HEK293 (cell line): ENCODE results near the gene GNB3.

Source experiments
- HOXA7 ChIP-seq: sonication (generic); formaldehyde crosslinking; IDR thresholded peaks from 2 replicates; pipeline ENCODE4 v1.8.1; 2022; ENCODE audit warnings: missing genetic modification reagents, borderline replicate concordance
- HOXD13 ChIP-seq: sonication (generic); formaldehyde crosslinking; IDR thresholded peaks from 2 replicates; pipeline ENCODE4 v1.8.0; 2022; ENCODE audit warnings: missing genetic modification reagents, borderline replicate concordance
- KLF1 ChIP-seq: fragments of 450-650 bp; formaldehyde crosslinking; IDR thresholded peaks from 2 replicates; pipeline ENCODE4 v1.5.1; 2016; ENCODE audit warnings: missing biosample characterization, missing genetic modification characterization
- KLF17 ChIP-seq: fragments of 450-650 bp; formaldehyde crosslinking; IDR thresholded peaks from 2 replicates; pipeline ENCODE4 v1.5.1; 2016; ENCODE audit warnings: missing biosample characterization, missing genetic modification characterization
- KLF8 ChIP-seq: fragments of 450-650 bp; formaldehyde crosslinking; IDR thresholded peaks from 2 replicates; pipeline ENCODE4 v1.5.1; 2016; ENCODE audit warnings: missing biosample characterization, missing genetic modification characterization
- MEIS1 ChIP-seq: sonication (generic); formaldehyde crosslinking; IDR thresholded peaks from 2 replicates; pipeline ENCODE4 v1.8.1; 2022; ENCODE audit warnings: missing genetic modification reagents, mild to moderate bottlenecking, borderline replicate concordance
- MZF1 ChIP-seq: fragments of 450-650 bp; formaldehyde crosslinking; IDR thresholded peaks from 2 replicates; pipeline ENCODE4 v1.5.1; 2017; ENCODE audit warnings: missing biosample characterization, missing genetic modification characterization, borderline replicate concordance
- REPIN1 ChIP-seq: fragments of 450-650 bp; formaldehyde crosslinking; IDR thresholded peaks from 2 replicates; pipeline ENCODE4 v1.5.1; 2017; ENCODE audit warnings: missing biosample characterization, missing genetic modification characterization, low read depth
- SALL2 ChIP-seq: fragments of 450-650 bp; formaldehyde crosslinking; IDR thresholded peaks from 2 replicates; pipeline ENCODE4 v1.5.0; 2017; ENCODE audit warnings: missing biosample characterization, mild to moderate bottlenecking, missing genetic modification characterization, borderline replicate concordance
- SP2 ChIP-seq: fragments of 450-650 bp; formaldehyde crosslinking; IDR thresholded peaks from 2 replicates; pipeline ENCODE4 v1.5.1; 2016; ENCODE audit warnings: missing biosample characterization, missing genetic modification characterization
- ZBTB17 ChIP-seq: fragments of 450-650 bp; formaldehyde crosslinking; IDR thresholded peaks from 2 replicates; pipeline ENCODE4 v1.5.1; 2016; ENCODE audit warnings: missing biosample characterization, missing genetic modification characterization
- ZBTB44 ChIP-seq: fragments of 450-650 bp; IDR thresholded peaks from 2 replicates; pipeline ENCODE4 v1.5.1; 2018; ENCODE audit warnings: missing biosample characterization, mild to moderate bottlenecking, missing genetic modification characterization
- ZBTB6 ChIP-seq: fragments of 450-650 bp; formaldehyde crosslinking; IDR thresholded peaks from 2 replicates; pipeline ENCODE4 v1.5.1; 2017; ENCODE audit warnings: missing biosample characterization, missing genetic modification characterization
- ZNF112 ChIP-seq: fragments of 450-650 bp; formaldehyde crosslinking; IDR thresholded peaks from 2 replicates; pipeline ENCODE4 v1.5.0; 2017; ENCODE audit warnings: missing biosample characterization, missing genetic modification characterization
- ZNF175 ChIP-seq: fragments of 450-650 bp; formaldehyde crosslinking; IDR thresholded peaks from 2 replicates; pipeline ENCODE4 v1.5.1; 2016; ENCODE audit warnings: missing biosample characterization, missing genetic modification characterization
- ZNF239 ChIP-seq: fragments of 450-650 bp; formaldehyde crosslinking; IDR thresholded peaks from 2 replicates; pipeline ENCODE4 v1.5.1; 2016; ENCODE audit warnings: missing biosample characterization, missing genetic modification characterization
- ZNF426 ChIP-seq: fragments of 450-650 bp; formaldehyde crosslinking; IDR thresholded peaks from 2 replicates; pipeline ENCODE4 v1.5.1; 2017; ENCODE audit warnings: missing biosample characterization, missing genetic modification characterization, mild to moderate bottlenecking, inconsistent platforms, moderate library complexity
- ZNF529 ChIP-seq: fragments of 450-650 bp; formaldehyde crosslinking; IDR thresholded peaks from 2 replicates; pipeline ENCODE4 v1.5.1; 2017; ENCODE audit warnings: missing genetic modification characterization, missing biosample characterization; ENCODE audit not compliant: insufficient replicate concordance
- ZNF658 ChIP-seq: fragments of 450-650 bp; formaldehyde crosslinking; IDR thresholded peaks from 2 replicates; pipeline ENCODE4; 2016; ENCODE audit warnings: missing biosample characterization, missing genetic modification characterization
- ZNF747 ChIP-seq: fragments of 450-650 bp; formaldehyde crosslinking; IDR thresholded peaks from 2 replicates; pipeline ENCODE4 v1.5.1; 2016; ENCODE audit warnings: missing biosample characterization, missing genetic modification characterization
- ZNF777 ChIP-seq: fragments of 450-650 bp; formaldehyde crosslinking; IDR thresholded peaks from 2 replicates; pipeline ENCODE4 v1.5.1; 2017; ENCODE audit warnings: missing biosample characterization, missing genetic modification characterization, borderline replicate concordance
- TF ChIP-seq, protein P1 (sequence below): fragments of 450-650 bp; formaldehyde crosslinking; conservative IDR thresholded peaks from 2 replicates; pipeline ENCODE4 v1.5.1; 2016; ENCODE audit warnings: low read depth, missing biosample characterization, missing genetic modification characterization
- TF ChIP-seq, protein P2 (sequence below): fragments of 450-650 bp; formaldehyde crosslinking; IDR thresholded peaks from 2 replicates; pipeline ENCODE4 v1.5.1; 2016; ENCODE audit warnings: missing biosample characterization, missing genetic modification characterization
- TF ChIP-seq, protein P3 (sequence below): fragments of 450-650 bp; formaldehyde crosslinking; IDR thresholded peaks from 2 replicates; pipeline ENCODE4 v1.5.1; 2016; ENCODE audit warnings: missing biosample characterization, missing genetic modification characterization
- TF ChIP-seq, protein P4 (sequence below): fragments of 450-650 bp; formaldehyde crosslinking; IDR thresholded peaks from 2 replicates; pipeline ENCODE4 v1.5.1; 2017; ENCODE audit warnings: missing biosample characterization, missing genetic modification characterization

Gene GNB3

GRCh38 chr12:6821591-6822425, 18.9 kb upstream of the GNB3 start, which contains the start of gene GPR162 (continued):
- TF ChIP-seq, protein P1, sequence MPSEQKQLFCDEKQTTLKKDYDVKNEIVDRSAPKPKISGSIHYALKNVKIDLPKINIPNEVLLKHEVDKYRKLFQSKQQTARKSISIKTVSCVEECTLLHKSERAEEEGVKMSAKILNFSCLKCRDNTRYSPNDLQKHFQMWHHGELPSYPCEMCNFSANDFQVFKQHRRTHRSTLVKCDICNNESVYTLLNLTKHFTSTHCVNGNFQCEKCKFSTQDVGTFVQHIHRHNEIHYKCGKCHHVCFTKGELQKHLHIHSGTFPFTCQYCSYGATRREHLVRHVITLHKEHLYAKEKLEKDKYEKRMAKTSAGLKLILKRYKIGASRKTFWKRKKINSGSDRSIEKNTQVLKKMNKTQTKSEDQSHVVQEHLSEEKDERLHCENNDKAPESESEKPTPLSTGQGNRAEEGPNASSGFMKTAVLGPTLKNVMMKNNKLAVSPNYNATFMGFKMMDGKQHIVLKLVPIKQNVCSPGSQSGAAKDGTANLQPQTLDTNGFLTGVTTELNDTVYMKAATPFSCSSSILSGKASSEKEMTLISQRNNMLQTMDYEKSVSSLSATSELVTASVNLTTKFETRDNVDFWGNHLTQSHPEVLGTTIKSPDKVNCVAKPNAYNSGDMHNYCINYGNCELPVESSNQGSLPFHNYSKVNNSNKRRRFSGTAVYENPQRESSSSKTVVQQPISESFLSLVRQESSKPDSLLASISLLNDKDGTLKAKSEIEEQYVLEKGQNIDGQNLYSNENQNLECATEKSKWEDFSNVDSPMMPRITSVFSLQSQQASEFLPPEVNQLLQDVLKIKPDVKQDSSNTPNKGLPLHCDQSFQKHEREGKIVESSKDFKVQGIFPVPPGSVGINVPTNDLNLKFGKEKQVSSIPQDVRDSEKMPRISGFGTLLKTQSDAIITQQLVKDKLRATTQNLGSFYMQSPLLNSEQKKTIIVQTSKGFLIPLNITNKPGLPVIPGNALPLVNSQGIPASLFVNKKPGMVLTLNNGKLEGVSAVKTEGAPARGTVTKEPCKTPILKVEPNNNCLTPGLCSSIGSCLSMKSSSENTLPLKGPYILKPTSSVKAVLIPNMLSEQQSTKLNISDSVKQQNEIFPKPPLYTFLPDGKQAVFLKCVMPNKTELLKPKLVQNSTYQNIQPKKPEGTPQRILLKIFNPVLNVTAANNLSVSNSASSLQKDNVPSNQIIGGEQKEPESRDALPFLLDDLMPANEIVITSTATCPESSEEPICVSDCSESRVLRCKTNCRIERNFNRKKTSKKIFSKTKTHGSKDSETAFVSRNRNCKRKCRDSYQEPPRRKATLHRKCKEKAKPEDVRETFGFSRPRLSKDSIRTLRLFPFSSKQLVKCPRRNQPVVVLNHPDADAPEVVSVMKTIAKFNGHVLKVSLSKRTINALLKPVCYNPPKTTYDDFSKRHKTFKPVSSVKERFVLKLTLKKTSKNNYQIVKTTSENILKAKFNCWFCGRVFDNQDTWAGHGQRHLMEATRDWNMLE (tag by site-specific recombination), result no peak
- TF ChIP-seq ZNF777 (tag by site-specific recombination) (no peak; the same call in 1 of the 2 replicates), ZNF529 (tag by site-specific recombination) (no peak), HOXA7 (no peak), ZBTB6 (tag by site-specific recombination) (peak; percentile 84), KLF17 (tag by site-specific recombination) (peak; percentile 68), HOXD13 (CRISPR knock-in tag) (no peak), SALL2 (tag by site-specific recombination) (no peak), ZNF658 (no peak), KLF1 (tag by site-specific recombination) (peak; percentile 61; the same call in 1 of the 2 replicates), MEIS1 (CRISPR knock-in tag) (no peak), MZF1 (tag by site-specific recombination) (no peak), ZNF112 (tag by site-specific recombination) (no peak), ZBTB44 (tag by site-specific recombination) (no peak), ZNF239 (tag by site-specific recombination) (no peak), ZNF175 (tag by site-specific recombination) (no peak), REPIN1 (tag by site-specific recombination) (no peak), SP2 (tag by site-specific recombination) (peak; percentile 47), ZNF426 (tag by site-specific recombination) (no peak), ZBTB17 (tag by site-specific recombination) (0 out of 2 replicates have a peak, but pooled peaks have one; percentile 24), KLF8 (tag by site-specific recombination) (peak; percentile 16; the same call in 1 of the 2 replicates), ZNF747 (tag by site-specific recombination) (no peak)
- TF ChIP-seq, protein P2, sequence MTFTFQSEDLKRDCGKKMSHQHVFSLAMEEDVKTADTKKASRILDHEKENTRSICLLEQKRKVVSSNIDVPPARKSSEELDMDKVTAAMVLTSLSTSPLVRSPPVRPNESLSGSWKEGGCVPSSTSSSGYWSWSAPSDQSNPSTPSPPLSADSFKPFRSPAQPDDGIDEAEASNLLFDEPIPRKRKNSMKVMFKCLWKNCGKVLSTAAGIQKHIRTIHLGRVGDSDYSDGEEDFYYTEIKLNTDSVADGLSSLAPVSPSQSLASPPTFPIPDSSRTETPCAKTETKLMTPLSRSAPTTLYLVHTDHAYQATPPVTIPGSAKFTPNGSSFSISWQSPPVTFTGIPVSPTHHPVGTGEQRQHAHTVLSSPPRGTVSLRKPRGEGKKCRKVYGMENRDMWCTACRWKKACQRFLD, result no peak
- TF ChIP-seq, protein P3, sequence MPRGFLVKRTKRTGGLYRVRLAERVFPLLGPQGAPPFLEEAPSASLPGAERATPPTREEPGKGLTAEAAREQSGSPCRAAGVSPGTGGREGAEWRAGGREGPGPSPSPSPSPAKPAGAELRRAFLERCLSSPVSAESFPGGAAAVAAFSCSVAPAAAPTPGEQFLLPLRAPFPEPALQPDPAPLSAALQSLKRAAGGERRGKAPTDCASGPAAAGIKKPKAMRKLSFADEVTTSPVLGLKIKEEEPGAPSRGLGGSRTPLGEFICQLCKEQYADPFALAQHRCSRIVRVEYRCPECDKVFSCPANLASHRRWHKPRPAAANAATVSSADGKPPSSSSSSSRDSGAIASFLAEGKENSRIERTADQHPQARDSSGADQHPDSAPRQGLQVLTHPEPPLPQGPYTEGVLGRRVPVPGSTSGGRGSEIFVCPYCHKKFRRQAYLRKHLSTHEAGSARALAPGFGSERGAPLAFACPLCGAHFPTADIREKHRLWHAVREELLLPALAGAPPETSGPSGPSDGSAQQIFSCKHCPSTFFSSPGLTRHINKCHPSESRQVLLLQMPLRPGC (tag by site-specific recombination), result no peak
- TF ChIP-seq, protein P4, sequence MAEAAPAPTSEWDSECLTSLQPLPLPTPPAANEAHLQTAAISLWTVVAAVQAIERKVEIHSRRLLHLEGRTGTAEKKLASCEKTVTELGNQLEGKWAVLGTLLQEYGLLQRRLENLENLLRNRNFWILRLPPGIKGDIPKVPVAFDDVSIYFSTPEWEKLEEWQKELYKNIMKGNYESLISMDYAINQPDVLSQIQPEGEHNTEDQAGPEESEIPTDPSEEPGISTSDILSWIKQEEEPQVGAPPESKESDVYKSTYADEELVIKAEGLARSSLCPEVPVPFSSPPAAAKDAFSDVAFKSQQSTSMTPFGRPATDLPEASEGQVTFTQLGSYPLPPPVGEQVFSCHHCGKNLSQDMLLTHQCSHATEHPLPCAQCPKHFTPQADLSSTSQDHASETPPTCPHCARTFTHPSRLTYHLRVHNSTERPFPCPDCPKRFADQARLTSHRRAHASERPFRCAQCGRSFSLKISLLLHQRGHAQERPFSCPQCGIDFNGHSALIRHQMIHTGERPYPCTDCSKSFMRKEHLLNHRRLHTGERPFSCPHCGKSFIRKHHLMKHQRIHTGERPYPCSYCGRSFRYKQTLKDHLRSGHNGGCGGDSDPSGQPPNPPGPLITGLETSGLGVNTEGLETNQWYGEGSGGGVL (tag by site-specific recombination), result peak; percentile 95
